ENCODE results near the gene PTCD1.
"Not testable (repeated sequence)": the region's sequence is repeated elsewhere in the genome, so short reads cannot be mapped to it uniquely, and the experiment has no call there.

The PTCD1 gene

DNA sequence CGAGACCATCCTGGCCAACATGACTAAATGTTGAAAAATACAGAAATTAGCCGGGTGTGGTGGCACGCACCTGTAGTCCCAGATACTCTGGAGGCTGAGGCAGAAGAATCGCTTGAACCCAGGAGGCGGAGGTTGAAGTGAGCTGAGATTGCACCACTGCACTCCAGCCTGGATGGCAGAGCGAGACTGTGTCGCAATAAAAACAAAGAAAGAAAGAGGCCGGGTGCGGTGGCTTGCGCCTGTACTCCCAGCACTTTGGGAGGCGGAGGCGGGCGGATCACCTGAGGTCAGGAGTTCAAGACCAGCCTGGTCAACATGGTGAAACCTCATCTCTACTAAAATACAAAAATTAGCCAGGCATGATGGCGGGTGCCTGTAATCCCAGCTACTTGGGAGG lies 51.4 kb downstream of the PTCD1 start:
- not testable (repeated sequence) for DNase-seq

DNA sequence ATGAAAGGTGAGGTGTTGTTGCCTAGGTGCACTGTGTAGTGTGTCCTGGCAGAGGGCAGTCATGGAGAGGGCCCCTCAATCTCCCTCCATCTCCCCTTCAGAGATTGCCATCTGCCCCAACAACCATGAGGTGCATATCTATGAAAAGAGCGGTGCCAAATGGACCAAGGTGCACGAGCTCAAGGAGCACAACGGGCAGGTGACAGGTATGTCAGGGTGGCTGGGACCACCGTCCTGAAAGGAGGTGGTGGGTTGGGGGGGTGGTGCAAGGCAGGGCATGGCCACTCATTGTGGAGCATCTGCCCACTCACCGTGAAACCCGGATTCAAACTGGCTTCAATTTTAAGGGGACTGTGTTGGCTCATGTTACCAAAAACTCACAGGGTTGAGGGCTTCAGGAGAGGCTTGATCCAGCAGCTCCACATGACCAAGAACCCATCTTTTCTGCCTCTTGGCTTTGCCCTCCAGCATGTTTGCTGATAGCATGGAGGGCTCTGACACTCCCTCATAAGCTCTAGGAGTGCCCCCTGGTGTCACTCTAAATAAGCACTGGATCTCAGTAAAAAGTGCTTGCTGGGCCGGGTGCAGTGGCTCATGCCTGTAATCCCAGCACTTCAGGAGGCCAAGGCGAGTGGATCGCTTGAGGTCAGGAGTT lies 51.9 kb downstream of the PTCD1 start:
- peak; percentile 27 for DNase-seq

DNA sequence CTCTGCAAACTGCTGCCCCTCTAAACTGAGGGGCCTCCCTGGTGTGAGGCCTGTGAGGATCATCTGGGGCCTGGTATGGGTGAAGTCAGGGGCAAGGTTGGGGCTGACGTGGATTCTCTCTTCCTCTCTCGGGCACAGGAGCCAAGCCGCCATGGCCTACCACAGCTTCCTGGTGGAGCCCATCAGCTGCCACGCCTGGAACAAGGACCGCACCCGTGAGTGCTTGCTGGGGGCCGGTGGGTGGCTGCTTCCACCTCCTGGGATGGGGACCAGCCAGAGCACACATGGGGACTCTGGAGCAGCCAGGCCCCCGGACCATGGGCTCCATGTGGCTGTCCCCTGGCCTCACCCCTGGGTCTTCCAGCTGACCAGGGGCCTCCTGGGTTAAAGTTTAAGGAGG lies 53.0 kb downstream of the PTCD1 start:
- no peak for DNase-seq

DNA sequence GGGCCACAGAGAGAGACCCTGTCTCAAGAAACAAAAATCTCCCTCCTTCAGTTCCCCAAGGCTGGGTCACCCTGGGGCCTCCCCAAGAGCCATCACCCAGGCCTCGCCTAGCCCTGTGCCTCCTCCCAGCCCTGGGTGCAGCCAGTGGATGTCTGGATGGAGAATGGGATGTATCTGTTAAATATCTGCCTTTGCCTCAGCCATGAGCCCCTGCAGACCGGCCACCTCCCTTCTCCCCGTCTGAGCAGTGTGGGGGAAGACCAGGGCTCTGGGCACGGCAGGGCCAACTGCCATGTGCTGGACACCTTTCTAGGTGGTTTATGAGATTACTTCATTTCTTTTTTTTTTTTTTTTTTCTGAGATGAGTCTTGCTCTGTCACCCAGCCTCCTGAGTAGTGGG lies 54.1 kb downstream of the PTCD1 start:
- no peak for DNase-seq

DNA sequence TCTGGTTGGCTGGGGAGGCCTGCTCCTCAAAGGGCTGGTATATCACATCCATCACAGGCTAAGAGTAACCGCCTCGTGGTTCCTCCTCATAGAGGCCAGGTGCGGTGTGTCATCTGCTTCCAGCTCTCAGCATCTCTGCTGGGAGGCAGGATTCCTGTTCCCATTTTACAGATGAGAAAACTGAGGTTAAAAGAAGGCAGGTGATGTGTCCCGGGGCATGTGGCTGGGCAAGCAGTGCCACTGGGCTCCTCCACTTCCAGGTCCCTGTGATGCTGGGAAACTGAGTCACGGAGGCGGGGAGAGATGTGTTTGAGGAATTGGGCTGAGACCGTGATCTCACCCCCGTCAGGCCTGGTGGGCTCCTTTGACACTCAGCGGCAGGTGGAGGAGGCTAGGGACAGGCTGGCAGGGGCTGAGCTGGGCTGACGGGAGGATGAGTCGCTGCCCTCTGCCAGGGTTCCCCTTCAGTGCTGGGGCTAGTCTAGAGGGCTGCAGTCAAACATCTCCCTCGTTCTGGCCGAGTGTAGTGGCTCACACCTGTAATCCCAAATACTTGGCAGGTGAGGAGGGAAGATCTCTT lies 54.7 kb downstream of the PTCD1 start:
- DNase-seq: no peak

DNA sequence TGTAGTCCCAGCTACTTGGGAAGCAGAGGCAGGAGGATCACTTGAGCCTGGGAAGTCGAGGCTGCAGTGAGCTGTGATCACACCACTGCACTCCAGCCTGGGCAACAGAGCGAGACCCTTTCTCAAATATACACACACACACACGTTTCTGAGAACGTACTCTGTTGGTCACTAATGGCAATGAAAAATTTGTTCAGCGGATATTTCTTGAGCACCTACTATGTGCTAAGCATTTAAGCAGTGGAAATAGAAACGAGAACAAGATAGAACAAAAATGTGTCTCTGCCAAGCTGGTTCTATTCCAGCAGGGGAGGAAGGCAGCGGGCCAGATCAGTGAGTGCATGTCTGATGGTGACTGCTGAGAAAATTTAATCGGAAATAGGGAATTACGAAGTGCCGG lies 55.4 kb downstream of the PTCD1 start:
- DNase-seq: no peak

DNA sequence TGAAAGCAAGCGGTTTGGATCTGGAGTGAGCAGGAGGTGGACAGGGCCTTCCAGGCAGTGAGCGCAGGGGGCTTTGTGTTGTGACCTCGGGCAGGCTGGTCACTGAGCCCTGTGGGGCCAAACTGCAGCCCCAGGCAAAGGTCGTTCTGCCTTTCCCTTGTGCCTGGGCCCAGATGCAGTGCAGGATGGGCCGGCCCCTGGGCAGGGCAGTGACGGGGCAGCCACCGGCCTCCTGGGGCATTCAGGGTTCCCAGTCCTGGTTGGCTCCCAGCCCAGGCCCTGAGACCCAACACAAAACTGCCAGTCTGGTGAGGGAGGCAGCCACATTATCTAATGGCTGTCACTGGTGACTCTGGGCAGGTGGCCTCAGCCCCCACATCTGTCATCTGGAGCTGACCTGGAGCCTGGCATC lies 56.9 kb downstream of the PTCD1 start:
- no peak for DNase-seq

DNA sequence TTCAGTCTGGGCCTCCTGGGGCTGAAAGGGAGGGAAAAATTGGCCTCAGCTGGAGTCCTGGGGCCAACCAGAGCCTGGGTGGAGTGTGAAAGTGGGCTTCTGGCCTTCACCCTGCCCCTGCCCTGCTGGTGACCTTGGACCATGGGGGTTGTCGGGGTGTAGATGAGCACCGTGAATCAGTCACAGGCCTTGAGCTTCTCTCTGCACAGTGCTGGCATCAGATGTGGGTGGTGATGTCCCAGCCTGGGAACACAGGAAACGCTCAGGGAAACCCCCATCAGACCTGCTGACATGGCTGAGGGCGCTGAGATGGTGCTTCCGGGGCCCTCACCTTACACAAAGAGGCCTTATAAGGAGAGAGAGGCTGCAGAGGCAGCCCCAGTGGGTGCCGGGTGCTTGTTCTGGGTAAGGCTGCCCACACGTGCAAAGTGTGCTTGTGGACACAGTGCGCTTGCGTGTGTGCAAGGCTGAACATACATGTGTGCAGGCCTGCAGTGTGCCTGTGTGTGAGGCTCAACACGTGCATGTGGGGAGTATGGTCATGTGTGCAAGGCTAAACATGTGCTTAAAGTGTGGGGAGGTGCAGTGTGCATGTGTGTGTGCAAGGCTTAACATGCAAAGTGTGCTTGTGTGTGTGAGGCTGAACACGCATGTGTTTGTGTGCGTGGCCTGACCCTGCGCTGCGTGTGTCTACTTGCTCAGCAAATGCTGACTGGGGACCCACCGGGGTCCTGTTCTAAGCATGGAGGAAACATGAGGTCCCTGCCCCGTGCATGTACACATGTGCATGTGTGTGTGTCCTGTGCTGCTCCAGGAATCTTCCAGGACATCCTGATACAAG lies 57.6 kb downstream of the PTCD1 start:
- DNase-seq: peak; percentile 96

DNA sequence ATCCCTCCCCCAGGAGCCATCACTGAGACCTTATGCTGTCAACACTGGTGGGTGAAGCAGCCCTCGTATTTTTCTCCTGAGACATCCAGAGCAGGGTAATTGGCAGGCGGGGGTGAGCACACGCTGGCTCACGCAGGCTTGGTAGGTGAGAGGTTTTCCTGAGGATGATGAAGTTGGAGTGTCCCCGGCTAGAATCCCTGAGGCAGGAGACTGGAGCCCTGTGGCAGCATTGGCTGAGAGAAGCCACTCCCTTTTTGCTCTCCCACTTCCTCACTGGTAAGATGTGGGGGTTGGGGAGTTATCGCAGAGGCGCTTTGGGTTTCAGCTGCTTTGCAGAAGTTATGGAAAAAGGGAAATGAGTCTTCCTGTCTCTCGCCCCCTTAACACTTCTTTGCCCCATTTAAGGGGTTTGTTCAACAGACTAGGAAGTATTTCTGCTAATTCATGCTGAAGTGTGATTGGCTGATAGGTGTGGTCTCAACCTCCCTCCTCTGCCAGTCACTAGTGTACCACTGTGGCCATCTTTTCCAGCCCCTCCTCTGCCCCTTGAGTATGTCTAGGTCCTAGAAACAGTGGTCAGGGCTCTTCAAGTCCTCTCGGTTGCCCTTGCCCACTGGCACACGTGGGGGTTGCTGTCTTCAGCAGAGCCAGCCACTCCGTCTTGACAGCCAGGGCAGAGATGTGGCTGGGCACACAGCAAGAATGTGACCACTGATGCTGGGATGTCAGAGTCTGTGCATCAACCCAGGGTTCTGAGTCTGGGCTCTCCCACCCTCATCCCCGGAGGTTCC lies 58.4 kb downstream of the PTCD1 start:
- peak; percentile 36 for DNase-seq

DNA sequence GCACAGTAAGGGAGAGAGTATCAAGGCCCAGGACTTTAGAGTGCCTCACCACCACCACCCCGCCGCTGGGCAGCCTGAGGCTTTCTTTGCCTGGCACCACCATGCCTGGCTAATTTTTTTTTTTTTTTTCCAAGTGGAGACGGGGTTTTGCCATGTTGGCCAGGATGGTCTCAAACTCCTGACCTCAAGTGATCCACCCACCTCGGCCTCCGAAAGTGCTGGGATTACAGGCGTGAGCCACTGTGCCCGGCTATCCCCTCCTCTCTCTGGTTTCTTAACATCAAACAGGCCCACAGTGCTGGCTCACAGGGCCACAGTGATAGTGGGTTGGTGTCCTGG lies 58.9 kb downstream of the PTCD1 start:
- not testable (repeated sequence) for DNase-seq

DNA sequence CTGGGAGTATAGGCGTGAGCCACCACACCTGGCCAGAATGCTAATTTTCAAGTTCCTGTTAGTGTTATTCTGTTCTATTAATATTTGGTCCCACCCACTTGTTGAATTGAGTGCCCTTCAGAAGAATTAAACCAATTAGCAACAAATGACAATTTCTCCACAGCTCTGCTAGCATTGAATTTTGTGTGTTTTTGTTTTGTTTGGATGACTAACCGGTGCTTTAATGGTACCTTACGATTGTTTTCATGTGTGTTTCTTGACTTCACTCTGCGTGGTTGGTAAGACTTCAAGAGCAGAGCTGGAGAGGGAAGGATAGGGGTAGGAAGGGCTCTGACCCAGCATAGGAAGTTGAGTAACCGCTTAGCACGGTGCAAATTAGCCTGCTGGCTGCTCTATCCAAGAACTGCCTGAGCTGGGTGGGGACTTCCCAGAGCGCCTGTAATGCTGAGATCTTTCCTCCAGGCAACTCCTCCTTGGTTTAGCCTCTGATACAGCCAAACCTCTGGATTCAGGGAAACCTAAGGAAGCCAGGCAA lies 59.5 kb downstream of the PTCD1 start:
- DNase-seq: peak; percentile 73

DNA sequence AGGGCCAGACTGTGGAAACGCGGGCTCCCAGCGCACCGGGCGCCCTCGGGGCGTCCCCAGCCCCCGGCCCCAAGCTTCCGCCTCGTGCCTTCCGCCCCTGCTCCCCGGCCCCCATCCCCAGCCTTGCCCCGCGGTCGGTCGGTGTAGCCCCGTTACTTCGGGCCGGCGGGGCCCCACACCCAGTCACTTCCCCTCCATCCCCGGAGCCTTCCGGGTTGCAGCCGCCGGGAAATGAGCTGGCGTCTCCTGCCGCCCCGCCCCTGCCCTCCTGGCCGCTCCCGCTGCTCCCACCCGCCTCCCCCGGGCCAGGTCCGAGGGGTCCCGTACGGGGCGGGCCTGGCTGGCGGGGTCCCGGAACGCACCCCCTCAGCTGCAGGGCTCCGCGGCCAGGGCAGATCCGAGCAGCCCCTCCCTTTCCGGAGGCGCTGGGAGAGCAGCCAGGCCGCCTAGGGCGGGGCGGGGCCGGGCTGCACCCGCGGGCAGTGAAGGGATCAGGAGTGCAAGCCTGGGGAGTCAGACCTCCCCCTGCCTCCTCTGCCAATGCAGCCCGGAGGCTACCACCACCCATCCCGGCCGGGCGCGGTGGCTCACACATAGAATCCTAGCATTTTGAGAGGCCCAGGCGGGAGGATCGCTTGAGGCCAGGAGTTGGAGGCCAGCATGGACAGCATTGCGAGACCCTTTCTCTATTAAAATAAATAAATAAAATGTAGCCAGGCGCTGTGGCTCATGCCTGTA lies 63.4 kb downstream of the PTCD1 start:
- DNase-seq: peak; percentile 67

DNA sequence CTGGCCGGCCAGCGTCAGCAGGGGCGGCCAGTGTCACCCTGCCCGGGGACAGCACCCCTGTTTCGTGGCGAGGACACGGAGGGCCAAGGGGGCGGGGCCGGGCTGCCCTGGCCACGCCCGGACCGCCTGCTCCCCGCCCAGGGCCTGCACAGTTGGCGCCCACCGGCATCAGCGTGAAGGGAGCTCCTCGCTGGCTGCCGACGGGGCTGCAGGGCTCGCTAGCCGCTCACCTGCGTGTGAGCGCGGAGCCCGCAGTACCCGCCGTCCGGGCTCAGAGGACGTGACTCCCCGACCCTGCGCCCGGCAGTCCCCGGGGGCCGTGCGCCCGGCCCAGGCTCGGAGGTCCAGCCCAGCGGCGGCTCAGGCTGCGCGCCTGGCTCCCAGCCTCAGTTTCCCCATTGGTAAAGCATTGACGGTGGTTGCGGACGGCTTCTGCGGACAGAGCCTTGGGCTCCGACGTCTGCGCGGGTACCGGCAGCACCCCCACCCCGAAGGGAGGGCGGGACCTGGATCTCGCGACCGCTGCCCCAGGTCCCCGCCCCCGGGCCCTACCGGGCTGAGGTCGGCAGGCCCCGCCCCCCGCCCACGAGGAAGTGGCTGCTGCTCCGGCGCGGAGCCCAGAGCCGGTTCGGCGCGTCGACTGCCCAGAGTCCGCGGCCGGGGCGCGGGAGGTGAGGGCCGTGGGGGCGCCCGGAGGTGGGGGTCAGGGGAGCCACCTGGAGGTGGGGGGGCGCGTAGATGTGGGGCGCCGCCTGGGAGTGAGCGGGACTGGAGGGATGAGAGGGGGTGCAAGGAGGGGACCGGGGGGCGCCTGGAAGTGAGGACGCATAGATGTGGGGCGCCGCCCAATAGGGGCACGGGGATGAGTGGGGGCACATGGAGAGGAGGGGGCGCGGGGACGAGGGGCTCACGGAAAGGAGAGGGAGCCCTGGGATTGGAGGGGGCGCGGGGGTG lies 64.2 kb downstream of the PTCD1 start, which contains the start of gene ARPC1B:
TSS of gene ARPC1B (plus strand) at position 620 of the 954 bp plus-strand sequence. CDS start 10,985 bp downstream, outside the sequence.
- DNase-seq: peak; percentile 76

DNA sequence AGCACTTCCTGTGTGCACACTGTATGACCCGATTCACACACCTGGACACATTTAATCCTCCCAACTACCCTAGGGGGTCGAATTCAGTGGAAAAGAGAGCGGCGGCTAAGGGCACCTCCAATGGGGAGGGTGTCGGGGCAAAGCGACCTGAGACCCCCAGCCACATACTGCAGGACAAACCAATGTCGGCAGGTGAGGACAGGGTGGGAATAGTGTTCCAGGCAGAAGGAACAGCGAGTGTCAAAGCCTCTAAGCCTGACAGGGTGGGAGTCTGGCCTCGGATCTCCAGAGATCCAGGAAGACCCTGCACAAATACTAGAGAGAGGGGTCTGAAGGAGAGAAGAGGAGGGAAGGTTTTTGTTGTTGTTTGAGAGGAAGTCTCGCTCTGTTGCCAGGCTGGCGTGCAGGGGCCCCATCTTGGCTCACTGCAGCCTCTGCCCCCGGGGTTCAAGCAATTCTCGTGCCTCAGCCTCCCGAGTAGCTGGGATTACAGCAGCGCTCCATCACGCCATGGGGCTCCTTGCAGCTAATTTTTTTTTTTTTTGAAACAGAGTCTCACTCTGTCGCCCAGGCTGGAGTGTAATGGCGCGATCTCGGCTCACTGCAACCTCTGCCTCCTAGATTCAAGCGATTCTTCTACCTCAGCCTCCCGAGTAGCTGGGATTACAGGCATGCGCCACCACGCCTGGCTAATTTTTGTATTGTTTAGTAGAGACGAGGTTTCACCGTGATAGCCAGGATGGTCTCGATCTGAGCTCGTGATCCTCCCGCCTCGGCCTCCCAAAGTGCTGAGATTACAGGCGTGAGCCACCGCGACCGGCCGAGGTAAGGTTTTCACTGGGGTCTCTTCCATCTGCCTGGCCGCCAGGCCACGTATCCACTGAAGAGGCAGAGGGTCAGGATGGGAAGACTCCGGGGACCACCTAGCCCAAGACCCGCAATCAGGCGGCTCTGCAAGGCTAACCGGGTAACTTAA lies 65.2 kb downstream of the PTCD1 start:
- no peak for DNase-seq

DNA sequence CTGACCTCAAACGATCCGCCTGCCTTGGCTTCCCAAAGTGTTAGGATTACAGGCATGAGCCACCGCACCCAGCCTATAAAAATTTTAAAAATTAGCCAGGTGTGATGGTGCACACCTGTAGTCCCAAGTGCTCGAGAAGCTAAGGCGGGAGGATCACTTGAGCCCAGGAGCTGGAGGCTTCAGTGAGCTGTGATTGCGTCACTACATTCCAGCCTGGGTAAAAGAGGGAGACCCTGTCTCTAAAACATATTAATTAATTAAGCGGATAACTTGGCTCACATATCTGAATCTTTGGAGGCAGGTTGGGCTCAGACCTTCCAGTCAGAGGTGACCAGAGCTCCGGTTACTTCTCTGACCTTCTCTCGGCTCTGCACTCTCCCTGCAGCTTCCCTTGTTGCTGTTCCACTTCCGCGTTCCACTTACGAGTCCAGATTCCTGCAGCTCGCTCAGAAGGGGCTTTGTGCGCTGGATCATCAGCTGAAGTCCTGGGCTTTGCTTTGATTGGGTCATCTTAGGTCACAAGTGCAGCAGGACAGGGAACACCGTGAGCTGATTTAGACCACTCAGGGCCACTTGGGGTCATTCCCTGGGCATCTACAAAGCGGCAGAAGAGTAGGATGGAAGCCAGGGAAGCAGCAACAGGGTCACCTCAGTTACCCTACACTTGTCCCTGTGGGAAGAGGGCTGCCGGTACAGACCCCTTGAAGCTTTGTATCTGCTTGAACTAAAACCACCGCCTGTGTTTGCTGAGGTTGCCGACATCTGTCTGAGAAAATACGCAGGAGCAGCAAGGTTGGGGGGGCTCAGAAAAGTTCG lies 66.1 kb downstream of the PTCD1 start:
- no peak for DNase-seq

DNA sequence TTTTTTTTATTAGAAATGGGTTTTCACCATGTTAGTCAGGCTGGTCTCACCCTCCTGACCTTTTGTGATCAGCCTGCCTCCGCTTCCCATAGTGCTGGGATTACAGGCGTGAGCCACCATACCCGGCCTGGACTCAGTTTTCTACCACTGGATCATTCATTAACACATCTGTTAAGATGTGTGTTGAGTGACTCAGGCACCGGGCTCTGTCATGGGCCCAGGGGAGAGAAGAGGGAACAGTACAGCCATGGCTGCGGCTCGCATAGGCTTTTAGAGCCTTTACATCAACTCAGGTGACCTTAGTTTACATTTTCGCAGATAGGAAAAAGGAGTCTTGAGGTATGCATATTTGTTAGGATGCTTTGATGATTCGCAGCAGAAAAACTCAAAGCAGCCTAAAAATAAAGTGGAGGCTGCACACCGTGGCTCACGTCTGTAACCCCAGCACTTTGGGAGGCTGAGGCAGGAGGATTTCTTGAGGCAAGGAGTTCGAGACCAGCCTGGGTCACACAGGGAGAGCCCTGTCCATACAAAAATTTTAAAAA lies 67.2 kb downstream of the PTCD1 start:
- no peak for DNase-seq

DNA sequence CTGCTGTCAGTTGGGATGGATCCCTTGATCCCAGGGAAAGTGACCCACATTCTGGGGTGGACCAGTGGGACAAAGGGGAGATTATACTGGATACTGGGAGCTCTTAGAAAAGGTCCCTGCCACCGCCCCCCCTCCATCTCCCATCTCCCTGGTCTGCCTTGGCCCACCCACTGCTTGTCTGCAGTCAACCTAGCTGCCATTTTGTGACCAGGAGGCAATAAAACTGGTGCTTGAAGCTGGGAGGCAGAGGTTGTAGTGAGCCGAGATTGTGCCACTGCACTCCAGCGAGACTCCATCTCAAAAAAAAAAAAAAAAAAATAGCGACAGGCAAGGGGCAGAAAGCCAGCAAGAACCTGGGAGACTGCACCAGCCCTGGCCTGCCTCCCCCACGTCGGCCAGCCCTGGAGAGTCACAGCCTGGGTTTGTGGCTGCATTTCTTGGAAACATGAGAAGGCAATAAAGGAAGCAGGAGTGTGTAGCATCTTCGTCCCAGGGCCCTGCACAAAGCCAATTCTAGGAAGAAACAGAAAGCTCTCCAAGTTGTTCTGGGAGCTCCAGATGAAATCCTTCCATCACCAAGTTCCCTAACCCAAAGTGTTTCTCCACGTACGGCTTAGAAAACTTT lies 68.7 kb downstream of the PTCD1 start:
- no peak for DNase-seq

Data from central memory CD4-positive, alpha-beta T cell (primary cell).